Amygdala (tissue), 56 donors: Measurements from ENCODE around the gene C1orf232.

Source experiments
- DNase-seq, 56 donors: peaks; one replicate each; lab custom pipeline; 2025; lab: John Stamatoyannopoulos, UW

The C1orf232 gene

DNA sequence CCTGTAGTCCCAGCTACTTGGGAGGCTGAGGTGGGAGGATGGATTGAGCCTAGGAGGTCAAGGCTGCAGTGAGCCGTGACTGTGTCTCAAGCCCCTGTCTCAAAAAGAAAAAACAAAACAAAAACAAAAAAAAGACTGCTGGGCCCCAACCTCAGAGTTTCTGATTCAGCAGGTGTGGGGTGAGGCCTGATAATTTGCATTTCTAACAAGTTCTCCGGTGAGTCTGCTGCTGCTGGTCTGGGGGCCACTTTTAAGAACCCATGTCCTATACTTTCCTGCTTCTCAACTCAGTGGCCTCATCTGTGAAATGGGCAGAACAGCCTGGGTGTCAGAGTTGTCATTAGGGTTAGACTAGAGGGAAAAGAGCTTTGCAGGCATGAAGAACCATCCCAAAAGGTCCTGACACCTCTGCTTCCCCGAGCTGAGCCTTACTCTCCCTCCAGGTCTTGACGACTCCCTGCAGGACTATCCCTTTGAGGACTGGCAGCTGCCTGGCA, 11.3 kb upstream of the C1orf232 start:
- no peak for DNase-seq

- DNase-seq: no peak
These were observed 8.5 kb upstream of the C1orf232 start, which contains the start of gene CNKSR1 for GRCh38 chr1:26177182-26177684. TSS of gene CNKSR1 (plus strand) at chr1:26177491. CDS start at chr1:26177548, 57 bp downstream.

DNA sequence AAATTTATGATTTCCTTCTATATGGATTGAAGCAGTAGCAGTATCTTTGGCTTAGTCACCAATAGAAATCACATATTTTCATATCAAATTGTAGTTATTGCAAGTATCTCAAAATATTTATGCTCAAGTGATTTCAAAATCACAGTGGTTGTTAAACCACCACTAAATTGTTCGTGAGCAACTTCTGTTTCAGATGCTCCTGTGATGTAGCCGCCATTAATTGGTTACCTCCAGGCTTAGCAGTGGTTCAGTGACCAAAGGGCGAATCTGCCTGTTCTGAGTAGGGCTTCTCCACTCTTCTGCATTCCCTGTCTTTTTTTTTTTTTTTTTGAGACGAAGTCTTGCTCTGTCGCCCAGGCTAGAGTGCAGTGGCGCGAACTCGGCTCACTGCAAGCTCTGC, 6.6 kb upstream of the C1orf232 start:
- no peak for DNase-seq

- no peak for DNase-seq
These were observed 2.6 kb upstream of the C1orf232 start, which contains the start of gene ZNF593OS for GRCh38 chr1:26171084-26172072. TSS of gene ZNF593OS (minus strand) at chr1:26171832. CDS start at chr1:26171661, 171 bp downstream.

DNA sequence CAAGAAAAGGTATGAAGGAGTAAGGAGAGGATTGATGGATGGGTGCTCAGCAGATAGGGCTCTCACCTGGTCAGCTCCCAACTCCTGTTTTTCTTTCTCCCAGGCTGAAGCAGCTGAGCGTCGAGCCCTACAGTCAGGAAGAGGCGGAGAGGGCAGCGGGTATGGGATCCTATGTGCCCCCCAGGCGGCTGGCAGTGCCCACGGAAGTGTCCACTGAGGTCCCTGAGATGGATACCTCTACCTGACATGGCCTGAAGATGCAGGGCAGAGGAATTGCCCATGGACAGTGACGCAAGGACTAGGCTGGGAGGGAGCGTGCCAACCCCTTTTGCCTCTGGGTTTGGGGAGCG, 1.7 kb upstream of the C1orf232 start:
- no peak for DNase-seq

DNA sequence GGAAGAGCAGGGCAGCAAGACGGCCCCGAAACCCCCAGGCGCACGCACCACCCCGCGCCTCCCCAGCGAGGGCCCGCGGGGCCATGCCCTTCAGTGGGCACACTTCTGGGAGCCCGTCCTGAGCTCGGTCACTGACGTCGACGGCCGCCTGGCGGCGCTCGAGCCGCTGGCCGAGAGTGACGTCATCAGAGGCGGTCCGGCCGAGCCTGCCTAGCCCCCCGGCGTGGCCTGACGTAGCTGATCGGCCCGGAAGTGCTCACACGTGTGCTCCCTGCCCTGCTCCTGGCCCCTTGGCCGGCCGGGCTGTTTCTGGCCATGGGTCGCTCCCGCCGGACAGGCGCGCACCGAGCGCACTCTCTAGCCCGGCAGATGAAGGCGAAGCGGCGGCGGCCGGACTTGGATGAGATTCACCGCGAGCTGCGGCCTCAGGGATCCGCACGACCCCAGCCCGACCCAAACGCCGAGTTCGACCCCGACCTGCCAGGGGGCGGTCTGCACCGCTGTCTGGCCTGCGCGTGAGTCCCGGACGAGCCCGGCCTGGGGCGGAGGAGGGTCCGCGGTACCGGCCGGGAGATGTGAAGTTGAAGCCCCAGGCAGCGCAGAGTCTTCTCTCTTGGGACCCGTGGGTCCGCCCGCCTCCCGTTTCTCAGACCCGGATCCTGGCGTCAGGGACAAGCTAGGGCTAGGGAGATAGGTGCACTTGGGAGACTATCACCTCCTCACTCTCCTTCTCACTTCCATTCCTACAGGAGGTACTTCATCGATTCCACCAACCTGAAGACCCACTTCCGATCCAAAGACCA, 1.1 kb upstream of the C1orf232 start, which contains the start of gene ZNF593:
TSS of gene ZNF593 (plus strand) at position 240 of the 803 bp plus-strand sequence. CDS start at position 316, 76 bp downstream.
- DNase-seq: peak in 55 of 56 donors; percentile 42 to 94 (median 80)

GRCh38 chr1:26169198-26169554, 413 bp upstream of the C1orf232 start:
- DNase-seq: peak in 1 of 56 donors; percentile 21

DNA sequence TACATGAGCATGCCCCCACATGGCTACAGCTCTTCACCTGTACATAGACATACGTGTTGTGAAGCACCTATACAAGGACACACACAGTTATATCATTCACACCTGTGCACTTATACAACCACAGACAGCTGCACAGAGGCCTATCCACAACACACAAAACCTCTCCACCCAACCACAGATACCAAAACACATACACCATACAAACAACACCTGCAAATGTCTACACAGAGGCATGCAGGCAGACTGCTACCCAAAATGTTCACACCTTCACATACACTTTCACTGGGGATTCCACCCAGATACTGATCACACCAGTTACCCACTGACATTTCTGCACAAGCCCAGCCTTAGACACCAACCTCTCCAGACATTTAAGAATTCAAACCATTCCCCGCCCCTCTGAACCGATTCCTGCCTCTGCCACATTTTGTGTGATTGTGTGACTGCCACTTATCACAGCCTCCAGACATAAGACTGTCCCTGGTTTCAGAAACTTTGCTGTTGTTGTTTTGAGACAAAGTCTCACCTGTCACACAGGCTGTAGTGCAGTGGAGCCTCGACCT, 2.0 kb downstream of the C1orf232 start:
- DNase-seq: no peak

DNA sequence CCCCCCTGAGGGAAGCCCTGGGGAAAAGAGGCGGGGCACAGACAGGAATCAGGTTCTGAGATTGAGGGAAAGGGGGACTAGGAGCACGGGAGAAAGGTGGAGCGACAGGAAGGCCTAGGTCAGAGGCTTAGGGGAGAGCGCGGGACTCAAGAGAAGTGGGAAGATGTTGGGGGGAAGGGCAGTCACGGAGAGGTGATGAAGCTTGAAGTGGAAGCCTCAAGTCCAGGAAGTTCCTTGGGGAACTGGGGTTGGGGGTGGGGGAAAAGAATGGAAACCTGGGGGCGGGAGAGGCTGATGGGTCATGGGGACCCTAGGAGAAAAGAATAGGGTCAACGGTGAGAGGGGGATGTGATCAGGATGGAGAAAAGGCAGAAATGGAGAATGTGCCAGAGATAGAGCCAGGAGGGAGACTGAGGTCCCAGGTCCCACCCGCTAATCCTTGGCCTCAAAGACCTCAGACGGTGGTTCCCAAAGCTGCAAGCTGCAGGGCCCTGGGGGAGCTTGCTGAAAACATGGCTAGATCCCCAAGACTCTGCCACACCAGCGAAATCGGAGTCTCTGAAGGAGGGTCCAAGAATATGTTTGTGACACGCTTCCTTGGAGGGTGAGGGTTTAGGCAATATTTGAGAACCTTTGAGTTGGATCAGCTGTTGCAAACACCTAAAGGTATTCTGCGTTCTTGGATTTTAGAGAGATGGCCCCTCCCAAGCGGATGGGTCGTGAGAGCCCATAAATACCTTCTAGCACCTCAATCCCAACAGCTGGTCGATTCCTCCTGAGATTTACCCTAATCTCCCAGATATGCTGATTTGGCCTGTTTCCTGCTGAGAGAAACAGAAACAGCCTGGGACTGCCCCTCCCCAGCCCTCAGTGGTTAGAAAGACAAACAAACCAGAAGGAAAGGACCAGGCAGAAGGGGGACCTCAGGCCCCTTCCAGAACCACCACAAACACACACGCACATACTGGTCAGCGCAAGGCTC, 3.6 kb downstream of the C1orf232 start:
- no peak for DNase-seq

DNA sequence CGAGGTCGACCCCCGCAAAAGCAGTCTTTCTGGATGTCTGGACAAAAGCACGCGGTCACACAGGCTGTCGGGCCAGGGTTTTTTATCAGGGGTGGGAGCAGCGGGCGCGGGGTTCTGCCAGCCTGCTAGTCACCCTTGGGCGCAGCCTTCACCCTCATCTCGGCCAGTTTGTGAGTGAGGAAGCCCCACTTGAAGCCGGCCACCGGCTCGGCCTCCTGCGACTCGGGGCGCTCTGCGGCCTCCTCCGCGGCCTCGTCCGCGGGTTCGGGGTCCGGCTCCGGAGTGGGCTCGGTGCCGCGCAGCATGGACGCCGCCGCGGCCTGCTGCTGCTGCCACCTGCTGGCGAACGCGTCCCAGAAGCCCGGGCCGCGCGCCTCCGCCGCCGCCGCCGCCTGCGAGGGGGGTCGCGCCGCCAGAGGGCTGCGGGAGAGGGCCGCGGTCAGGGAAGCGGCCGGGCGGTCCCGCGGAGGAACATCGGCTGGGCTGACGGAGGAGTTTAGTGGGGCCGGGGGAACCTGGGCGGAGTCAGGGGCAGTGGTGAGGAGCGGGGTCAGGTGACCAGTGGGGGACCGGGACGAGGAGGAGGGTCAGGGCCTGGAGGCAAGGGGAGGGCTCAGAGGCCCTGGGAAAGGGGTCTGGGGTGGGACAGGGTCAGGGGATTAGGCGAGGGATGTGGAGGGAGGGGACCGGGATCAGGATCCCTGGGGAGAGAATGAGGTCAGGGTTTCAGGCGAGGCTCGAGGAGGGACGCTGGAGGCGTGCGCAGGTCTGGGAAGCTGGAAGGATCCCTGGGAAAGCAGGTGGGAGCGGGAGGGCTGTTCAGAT, 4.5 kb downstream of the C1orf232 start:
- DNase-seq: peak in 21 of 56 donors; percentile 10 to 68 (median 23)

GRCh38 chr1:26163684-26164035, 5.1 kb downstream of the C1orf232 start:
- no peak for DNase-seq

DNA sequence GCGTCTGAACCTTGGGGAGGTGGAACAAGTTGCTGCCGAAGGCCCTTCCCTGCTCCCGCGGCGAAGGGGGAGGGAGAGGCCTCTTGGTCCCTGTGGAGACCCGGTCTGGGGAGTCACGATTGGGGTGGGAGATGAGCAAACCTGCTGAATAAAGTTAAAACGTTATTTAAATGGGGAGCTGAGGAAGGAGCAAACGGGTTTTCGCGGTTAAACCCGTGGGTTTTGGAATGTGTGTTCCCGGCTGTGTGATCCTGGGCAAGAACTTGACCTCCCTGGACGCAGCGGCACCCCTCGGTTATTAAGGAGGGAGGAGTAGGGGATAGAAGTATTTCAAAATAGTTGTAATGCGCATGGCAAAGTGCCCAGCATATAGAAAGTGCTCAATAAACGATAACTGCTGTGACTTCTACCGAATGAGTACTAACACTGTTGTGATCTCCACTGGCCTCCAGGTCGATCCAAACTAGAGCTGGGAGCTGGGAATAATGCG, 6.5 kb downstream of the C1orf232 start:
- no peak for DNase-seq

- DNase-seq: peak in 36 of 56 donors; percentile 7 to 76 (median 48)
These were observed 7.1 kb downstream of the C1orf232 start for GRCh38 chr1:26161415-26162219.

- no peak for DNase-seq
These were observed 8.0 kb downstream of the C1orf232 start for GRCh38 chr1:26160527-26161414.

- no peak for DNase-seq
These were observed 9.1 kb downstream of the C1orf232 start for GRCh38 chr1:26159743-26160039.
